GM12892 (cell line): ENCODE measurements around the gene KATNB1.

ENCODE experiments used
- POLR2A ChIP-seq: IDR thresholded peaks from 2 replicates; pipeline ENCODE4 v1.6.1; 2011; ENCODE audit warnings: low read depth, low read length, control low read depth
- POLR2AphosphoS5 ChIP-seq: IDR thresholded peaks from 2 replicates; pipeline ENCODE4 v1.6.1; 2011; ENCODE audit warnings: low read depth, low read length, control low read depth
- TAF1 ChIP-seq: IDR thresholded peaks from 2 replicates; pipeline ENCODE4 v1.6.1; 2011; ENCODE audit warnings: low read depth, mild to moderate bottlenecking, control low read depth, low read length, borderline replicate concordance

DNA sequence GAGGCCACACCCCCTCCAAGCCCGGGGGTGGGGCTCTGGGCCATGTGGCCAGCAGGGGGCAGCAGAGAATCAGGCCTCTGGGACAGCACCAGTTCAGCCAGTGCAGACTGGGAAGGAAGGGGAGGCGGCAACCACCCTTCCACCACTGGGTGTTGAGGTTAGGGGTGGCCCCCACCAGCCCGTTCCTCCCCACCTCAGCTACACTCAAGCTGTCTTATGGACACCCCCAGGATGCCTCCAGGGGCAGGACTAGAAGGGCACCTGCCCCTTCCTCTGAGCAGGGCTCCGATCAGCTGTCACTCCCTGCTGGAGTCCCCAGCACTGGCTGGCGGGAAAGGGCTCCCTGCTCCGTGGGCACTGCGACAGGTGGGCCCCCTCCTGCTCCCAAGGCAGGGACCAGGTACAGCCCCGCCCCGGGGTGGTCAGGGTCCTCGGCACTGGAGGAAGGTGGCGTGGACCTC lies 21.8 kb downstream of the KATNB1 start:
- TF ChIP-seq POLR2A (no peak), TAF1 (no peak), POLR2AphosphoS5 (no peak)
